BJ (cell line): ENCODE results near the gene BHMT. TPM values are rescaled to one million over a fixed set of nuclear protein-coding genes. Genes with fewer than 3 reads are reported as not detected.
"Not testable (repeated sequence)": the region's sequence is repeated elsewhere in the genome, so short reads cannot be mapped to it uniquely, and the experiment has no call there.

ENCODE experiments used
- CTCF ChIA-PET: fragments of 350-600 bp; formaldehyde crosslinking; extraction: SDS; loops from one replicate; lab custom pipeline; 2021; ENCODE audit warnings: antibody characterized with exemption, inconsistent platforms; lab: Yijun Ruan, JAX
- POLR2A ChIA-PET: fragments of 300-600 bp; sonication (Branson Sonifier 250); formaldehyde crosslinking; extraction: SDS; loops from one replicate; lab custom pipeline; 2021; ENCODE audit warnings: antibody characterized with exemption; lab: Charles Lee
- DNase-seq: peaks from one replicate; pipeline ENCODE4 v3.0.0-alpha.2; 2011; ENCODE audit warnings: low read depth
- H3K27me3 ChIP-seq: 2 replicates; pipeline ENCODE4 v1.6.0; 2011; ENCODE audit warnings: low read length; ENCODE audit not compliant: control insufficient read depth, insufficient read depth
- H3K36me3 ChIP-seq: 2 replicates; pipeline ENCODE4 v1.5.1; 2011; ENCODE audit warnings: low read length; ENCODE audit not compliant: control insufficient read depth, insufficient read depth
- H3K4me3 ChIP-seq: 2 replicates; pipeline ENCODE4 v1.5.1; 2011; ENCODE audit warnings: low read depth, mild to moderate bottlenecking, control low read depth, low read length
- CTCF ChIP-seq: IDR thresholded peaks from 2 replicates; pipeline ENCODE4 v1.5.1; 2011; ENCODE audit warnings: low read depth, mild to moderate bottlenecking, control low read depth, inconsistent platforms, low read length, moderate library complexity; ENCODE audit not compliant: insufficient read depth
- polyA plus RNA-seq: library from polyadenylated mRNA; depleted of rRNA; stranded (reverse); fragments of >200 nt; gene quantifications from 2 replicates; pipeline ENCODE4 v1.2.3, GENCODE V29; 2011

The BHMT gene
- polyA plus RNA-seq, 1 experiment: not detected

GRCh38 chr5:79170661-79171060 lies 59.1 kb downstream of the BHMT start:
- no peak overlapping the region for H3K4me3 ChIP-seq
- ChIA-PET POLR2A (no interaction called here), CTCF (no interaction called here)
- TF ChIP-seq CTCF: no peak
- no peak for DNase-seq
- no peaks in the 10 kb centered on the region for H3K36me3 ChIP-seq
- H3K27me3 ChIP-seq: no peaks in the 10 kb centered on the region

- TF ChIP-seq CTCF: no peak
- H3K27me3 ChIP-seq: no peaks in the 10 kb centered on the region
- no peak overlapping the region for H3K4me3 ChIP-seq
- ChIA-PET POLR2A (interaction anchor here (0.7 kb wide), 1 partner anchor 251 kb away, joined by 3 read pairs; no protein-coding TSS in a partner anchor), CTCF (interaction anchor here (0.6 to 1.0 kb wide), 2 partner anchors 68 to 146 kb away, joined by 3 read pairs; no protein-coding TSS in a partner anchor)
- H3K36me3 ChIP-seq: no peaks in the 10 kb centered on the region
- no peak for DNase-seq
Observed at GRCh38 chr5:79171635-79172245, 60.1 kb downstream of the BHMT start.

- ChIA-PET POLR2A (interaction anchor here (0.7 kb wide), 1 partner anchor 251 kb away, joined by 3 read pairs; no protein-coding TSS in a partner anchor), CTCF (interaction anchor here (1.0 kb wide), 1 partner anchor 147 kb away, joined by 3 read pairs; no protein-coding TSS in a partner anchor)
- Histone ChIP-seq H3K36me3 (no peaks in the 10 kb centered on the region), H3K27me3 (no peaks in the 10 kb centered on the region), H3K4me3 (no peak overlapping the region)
- no peak for DNase-seq
- no peak for TF ChIP-seq CTCF
Observed at GRCh38 chr5:79172269-79172668, 60.7 kb downstream of the BHMT start.

DNA sequence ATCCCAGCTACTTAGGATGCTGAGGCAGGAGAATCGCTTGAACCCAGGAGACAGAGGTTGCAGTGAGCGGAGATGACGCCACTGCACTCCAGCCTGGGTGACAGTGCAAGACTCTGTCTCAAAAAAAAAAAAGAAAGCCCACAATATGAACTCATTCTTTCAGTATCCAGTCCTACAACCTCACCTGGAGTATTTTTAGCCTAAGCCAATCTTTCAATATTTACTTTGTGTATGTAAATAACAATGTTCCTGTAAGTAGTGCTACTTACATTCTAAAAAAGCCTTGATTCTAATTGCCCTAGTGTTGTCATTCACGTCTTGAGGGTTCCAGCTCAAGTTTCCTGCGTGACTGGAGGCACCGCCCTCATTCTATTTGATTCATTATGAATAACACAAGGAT lies 62.0 kb downstream of the BHMT start:
- Histone ChIP-seq H3K27me3 (no peaks in the 10 kb centered on the region), H3K4me3 (no peak overlapping the region), H3K36me3 (no peaks in the 10 kb centered on the region)
- TF ChIP-seq CTCF: no peak
- no peak for DNase-seq
- POLR2A ChIA-PET: no interaction called here
- CTCF ChIA-PET: no interaction called here

DNA sequence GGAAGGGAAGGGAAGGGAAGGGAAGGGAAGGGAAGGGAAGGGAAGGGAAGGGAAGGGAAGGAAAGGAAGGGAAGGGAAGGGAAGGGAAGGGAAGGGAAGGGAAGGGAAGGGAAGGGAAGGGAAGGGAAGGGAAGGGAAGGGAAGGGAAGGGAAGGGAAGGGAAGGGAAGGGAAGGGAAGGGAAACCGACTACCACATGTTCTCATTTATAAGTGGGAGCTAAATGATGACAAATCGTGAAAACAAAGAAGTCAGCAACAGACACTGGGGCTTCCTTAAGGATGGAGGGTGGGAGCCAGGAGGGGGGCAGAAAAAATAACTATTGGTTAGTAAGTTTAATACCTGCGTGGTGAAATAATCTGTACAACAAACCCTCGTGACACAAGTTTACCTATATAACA lies 68.8 kb downstream of the BHMT start:
- not testable (repeated sequence) for H3K27me3 ChIP-seq, DNase-seq, H3K4me3 ChIP-seq, H3K36me3 ChIP-seq
- ChIA-PET POLR2A (interaction anchor here (0.6 kb wide), 1 partner anchor 16 kb away, joined by 7 read pairs; no protein-coding TSS in a partner anchor), CTCF (interaction anchor here (1.0 to 1.2 kb wide), 2 partner anchors 18 to 48 kb away, joined by 3 to 4 read pairs; no protein-coding TSS in a partner anchor)
